SH-SY5Y (cell line): ENCODE results near the gene RDH5.

Source experiments
- GATA2 ChIP-seq: IDR thresholded peaks from 2 replicates; pipeline ENCODE4 v1.6.1; 2011; ENCODE audit warnings: mild to moderate bottlenecking, low read depth, low read length
- GATA3 ChIP-seq: IDR thresholded peaks from 2 replicates; pipeline ENCODE4 v1.6.1; 2011; ENCODE audit warnings: low read depth, mild to moderate bottlenecking, low read length, moderate library complexity

DNA sequence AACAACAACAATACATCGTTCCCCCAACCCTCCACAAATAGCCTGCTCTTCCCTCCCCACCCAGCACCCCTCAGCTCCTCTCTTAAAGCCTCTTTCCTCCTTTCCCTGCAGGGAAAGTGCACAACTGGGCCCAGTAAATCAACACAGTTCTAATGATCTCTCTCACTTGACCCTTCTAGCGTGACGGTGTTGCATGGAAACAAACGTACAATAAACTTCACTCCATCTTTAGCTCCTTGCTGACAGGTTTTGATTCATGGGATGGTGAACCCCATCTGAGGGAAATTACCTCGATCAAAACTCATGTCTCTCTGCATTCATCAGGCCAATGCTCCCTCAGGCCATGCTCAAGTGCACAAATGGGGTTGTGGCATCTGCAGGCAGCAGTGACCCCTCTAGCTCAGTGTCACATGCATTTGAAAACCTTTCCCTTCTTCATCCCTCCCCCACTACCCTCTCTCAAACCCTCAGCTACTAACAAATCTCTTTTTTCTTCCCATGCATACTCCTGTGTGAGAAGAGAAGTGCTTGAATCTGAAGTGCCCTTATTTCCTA, 45.6 kb downstream of the RDH5 start:
- TF ChIP-seq GATA2 = no peak
- TF ChIP-seq GATA3 = no peak
